DOHH2 (cell line): ENCODE data around the gene AUTS2.

ENCODE experiments used
- EZH2phosphoT487 ChIP-seq: fragments of 200-600 bp; sonication (generic); IDR thresholded peaks from 2 replicates; pipeline ENCODE4 v1.6.1; 2017; ENCODE audit warnings: borderline replicate concordance, mild to moderate bottlenecking, antibody characterized with exemption, low read length, moderate library complexity, mixed read lengths
- TF ChIP-seq, protein P1 (sequence below): fragments of 200-600 bp; sonication (generic); IDR thresholded peaks from one replicate; pipeline ENCODE4 v1.5.1; 2014; ENCODE audit warnings: antibody characterized with exemption, mild to moderate bottlenecking, low read depth, low read length; ENCODE audit not compliant: poor library complexity, severe bottlenecking

DNA sequence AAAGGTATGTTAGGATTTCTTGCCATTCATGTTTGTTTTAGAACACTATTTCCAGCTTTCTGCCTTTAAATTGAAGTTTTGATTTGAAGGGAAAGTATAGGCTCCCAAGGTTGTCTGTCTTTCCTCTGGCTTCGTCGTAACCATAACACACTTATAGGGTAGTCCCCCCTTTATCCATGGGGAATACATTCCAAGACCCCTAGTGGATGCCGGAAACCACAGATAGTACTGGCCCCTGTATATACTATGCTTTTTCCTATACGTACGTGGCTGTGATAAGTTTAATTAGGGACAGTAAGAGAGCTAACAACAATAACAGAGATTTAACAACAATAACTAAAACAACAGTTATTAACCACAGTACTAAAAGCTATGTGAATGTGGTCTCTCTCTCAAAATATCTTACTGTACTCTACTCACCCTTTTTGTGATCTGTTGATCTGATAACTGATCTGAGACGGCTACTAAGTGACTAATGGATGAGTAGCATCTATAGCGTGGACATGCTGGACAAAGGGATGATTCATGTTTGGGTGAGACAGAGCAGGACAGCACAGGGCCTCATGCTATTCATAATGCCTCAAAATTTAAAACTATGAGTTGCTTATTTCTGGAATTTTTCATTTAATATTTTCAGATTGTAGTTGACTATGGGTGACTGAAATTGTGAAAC, 273.1 kb downstream of the AUTS2 start:
- TF ChIP-seq, protein P1, sequence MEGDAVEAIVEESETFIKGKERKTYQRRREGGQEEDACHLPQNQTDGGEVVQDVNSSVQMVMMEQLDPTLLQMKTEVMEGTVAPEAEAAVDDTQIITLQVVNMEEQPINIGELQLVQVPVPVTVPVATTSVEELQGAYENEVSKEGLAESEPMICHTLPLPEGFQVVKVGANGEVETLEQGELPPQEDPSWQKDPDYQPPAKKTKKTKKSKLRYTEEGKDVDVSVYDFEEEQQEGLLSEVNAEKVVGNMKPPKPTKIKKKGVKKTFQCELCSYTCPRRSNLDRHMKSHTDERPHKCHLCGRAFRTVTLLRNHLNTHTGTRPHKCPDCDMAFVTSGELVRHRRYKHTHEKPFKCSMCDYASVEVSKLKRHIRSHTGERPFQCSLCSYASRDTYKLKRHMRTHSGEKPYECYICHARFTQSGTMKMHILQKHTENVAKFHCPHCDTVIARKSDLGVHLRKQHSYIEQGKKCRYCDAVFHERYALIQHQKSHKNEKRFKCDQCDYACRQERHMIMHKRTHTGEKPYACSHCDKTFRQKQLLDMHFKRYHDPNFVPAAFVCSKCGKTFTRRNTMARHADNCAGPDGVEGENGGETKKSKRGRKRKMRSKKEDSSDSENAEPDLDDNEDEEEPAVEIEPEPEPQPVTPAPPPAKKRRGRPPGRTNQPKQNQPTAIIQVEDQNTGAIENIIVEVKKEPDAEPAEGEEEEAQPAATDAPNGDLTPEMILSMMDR: no peak
- no peak for TF ChIP-seq EZH2phosphoT487
